GM18511 (cell line): Measurements from ENCODE around the gene R3HDM2.
"Not testable (repeated sequence)": the region's sequence is repeated elsewhere in the genome, so short reads cannot be mapped to it uniquely, and the experiment has no call there.

Experiments
- ATAC-seq: cut with Tn5 transposase; IDR thresholded peaks from one replicate; pipeline ENCODE4 v1.9.1; 2021; ENCODE audit warnings: mild to moderate bottlenecking, moderate library complexity; ENCODE audit not compliant: unreplicated experiment

The R3HDM2 gene

DNA sequence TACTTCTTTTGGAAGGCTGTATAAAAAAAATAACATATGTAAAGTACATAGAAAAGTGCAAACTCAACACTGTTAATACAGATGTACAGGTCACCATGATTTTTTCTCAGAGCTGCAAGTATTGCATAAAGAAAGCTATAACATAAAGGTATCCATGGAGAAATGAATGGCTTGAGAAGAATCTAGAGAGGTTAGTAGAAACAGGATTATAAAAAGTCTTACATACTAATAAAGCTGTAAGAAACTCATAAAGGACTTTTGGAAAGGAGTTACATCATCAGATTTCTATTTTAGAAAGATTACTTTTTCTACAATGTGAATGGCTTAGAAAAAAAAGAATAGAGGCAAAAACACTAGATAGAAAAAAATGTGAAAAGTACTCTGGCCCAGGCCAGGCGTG, 46.4 kb downstream of the R3HDM2 start:
- no peak for ATAC-seq

DNA sequence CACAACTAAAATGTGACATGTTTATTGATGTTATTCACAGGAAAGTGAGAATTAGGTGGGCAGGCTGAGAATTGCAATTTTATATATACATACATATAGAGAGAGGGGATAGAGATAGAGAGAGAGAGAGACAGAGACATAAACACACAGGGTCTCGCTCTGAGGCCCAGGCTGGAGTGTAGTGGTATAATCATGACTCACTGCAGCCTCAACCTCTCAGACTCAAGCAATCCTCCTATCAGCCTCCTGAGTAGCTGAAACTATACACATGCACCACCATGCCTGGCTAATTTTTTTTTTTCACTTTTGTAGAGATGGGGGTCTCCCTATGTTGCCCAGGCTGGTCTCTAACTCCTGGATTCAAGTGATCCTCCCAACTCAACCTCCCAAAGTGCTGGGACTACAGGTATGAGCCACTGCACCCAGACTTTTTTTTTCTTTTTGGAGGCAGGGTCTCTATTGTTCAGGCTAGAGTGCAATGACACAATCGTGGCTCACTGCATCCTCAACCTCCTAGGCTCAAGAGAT, 49.1 kb downstream of the R3HDM2 start:
- ATAC-seq: no peak

DNA sequence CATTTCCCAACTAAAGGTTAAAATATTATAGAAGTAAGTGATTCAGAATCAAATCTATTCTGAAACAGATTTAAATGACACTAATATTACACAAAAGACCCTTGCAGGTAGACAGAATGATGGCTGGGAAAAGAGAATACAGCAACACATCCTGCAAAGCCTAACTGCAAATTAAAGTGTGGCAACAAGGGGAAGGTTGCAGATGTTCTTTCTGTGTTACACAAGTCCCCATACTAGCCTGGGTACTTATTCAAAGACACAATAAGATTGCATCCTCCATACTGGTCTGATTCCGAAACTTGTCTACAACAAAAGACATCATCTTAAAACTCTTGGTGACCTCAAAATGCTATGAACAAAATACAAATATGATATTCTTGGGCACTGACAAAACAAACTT, 50.5 kb downstream of the R3HDM2 start:
- ATAC-seq: no peak

DNA sequence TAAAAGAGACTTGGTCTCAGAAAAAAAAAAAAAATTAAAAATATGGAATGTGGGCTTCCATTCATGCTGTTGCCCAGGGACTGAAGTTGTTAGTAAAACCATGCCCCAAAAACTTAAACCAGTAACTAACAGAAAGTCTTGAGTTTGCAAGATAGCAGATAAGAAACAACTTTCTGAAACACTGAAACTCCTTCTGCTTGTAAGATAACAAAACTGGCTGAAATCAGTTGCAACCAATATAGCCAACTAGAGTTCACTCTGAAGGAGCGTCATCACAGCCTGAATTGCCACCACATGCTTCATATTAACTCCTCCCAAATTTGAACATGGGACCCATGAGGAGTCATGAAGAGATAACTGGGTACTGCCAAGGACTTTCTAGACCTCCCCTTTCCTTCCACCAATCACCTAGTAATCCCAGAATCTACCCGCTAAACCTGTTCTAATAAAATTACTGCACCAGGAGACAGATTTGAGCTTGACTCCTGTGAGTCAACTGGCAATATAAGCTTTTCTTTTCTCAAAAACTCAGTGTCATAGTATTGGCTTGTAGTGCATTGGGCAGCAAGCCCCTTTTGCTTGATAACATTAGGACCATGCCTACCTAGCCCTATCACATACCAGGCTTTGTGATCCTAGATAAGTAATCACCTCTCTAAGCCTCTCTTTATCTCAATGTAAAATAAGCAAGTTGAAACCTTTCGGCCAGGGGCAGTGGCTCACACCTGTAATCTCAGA, 53.6 kb downstream of the R3HDM2 start:
- ATAC-seq: no peak

DNA sequence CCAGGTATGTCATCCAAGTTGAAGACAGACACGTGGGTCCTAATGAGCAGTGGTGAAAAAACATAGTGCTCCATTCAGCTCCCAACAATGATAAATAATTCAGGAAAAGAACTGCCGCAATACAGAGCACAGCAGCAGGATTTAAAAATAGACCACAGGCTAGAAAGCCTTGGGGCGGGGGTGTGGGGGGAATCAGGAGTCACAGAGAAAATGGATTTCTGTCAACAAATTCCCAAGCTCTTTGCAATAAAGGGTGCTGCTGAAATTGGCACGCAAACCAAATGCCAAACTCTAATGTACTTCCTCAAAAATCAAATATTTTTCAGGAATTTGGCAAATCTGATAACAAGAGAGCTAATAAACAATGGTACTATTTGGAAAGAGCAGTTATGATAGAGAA, 58.6 kb downstream of the R3HDM2 start:
- no peak for ATAC-seq

DNA sequence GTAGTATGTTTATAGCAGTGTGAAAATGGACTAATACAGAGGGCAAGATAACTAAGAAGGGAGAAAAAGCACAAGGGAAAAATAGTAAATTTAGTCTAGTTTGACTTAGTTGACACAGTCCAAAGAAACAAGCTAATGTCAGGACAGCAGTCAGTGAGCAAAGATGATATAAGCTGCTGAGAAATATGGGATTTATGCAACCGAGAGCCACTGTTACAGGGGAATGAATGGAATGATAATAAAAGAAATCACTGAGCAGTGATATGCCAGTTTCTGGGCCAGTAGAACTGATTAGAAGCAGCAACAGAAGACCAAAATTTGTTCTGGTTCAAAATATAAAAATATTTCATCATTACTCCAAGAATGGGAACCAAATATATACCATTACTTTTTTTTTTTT, 60.1 kb downstream of the R3HDM2 start:
- no peak for ATAC-seq

DNA sequence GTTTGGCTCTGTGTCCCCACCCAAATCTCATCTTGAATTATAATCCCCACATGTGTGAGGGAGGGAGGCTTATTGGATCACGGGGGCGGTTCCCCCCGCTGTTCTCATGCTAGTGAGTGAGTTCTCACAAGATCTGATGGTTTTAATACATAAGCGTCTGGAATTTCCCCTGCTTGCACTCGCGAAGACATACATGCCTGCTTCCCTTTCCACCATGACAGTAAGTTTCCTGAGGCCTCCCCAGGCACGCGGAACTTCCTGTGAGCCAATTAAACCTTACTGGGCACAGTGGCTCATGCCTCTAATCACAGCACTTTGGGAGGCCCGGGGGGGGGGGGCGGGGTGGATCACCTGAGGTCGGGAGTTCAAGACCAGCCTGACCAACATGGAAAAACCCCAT, 60.8 kb downstream of the R3HDM2 start:
- no peak for ATAC-seq

DNA sequence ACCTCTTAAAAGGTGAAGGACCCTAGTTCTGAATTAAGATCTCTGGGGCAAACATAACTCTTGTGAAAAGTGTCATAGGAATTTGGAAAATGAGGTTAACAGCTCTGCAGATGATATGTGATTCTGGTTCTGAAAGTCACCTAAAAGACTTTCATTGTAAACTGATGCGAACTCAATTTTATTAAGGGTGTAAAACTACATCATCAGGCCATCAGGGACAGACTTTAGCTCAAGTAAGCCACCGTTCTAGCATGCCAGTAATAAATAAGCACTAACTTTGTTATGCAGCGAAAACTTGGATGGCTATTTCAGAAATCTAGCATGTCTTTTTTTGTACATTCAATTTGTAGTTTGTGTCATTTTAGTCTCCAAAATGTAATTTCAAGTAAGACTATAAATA, 61.6 kb downstream of the R3HDM2 start:
- no peak for ATAC-seq

DNA sequence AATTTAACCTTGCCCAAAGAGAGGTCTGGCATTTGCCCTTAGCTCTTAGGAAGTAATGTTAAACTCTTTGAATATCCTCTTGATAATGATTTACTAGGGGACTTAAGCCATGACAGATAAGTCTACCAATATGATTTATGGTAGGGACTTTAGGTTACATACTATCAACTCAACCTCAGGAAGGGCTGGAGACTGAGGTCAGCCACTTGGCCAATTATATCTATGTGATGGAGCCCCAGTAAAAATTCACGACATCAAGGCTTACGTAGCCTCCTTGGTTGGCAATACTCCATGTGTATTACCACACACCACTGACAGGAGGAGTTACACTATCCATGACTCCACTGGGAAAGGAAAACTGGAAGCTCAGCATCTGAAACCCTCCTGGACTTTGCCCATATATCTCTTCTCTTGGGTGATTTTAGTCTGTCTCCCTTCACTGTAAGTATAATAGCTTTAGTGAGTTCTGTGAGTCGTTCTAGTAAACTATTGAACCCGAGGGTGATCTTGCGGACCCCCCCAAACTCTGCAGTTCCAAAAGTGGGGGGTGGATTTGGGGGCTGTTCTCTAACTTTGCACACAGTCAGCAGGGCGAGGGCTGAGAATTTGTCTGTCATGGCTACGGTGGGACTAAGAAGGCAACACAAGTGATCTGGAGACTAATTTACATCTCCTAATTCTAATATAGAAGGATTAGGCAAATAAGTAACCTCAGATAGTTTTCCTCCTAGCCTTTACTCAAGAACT, 62.3 kb downstream of the R3HDM2 start:
- ATAC-seq: no peak

DNA sequence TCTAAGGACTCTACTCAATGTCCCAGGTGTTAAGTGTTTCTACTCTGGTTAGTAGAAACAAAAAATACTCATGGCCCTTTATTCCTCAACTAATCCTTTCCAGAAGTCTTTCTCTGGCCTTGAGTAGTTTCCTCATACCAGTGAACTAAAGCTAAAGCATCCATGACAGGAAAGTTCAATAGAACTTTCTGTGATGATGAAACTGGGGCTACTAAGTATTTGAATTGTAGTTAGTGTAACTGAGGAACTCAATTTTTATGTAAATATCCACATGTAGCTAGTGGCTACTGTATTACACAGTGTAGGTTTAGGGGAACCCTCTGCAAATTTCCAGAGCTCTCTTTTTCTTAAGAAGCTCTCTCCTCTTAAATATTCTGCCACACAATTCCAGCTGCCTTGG, 63.7 kb downstream of the R3HDM2 start:
- no peak for ATAC-seq

DNA sequence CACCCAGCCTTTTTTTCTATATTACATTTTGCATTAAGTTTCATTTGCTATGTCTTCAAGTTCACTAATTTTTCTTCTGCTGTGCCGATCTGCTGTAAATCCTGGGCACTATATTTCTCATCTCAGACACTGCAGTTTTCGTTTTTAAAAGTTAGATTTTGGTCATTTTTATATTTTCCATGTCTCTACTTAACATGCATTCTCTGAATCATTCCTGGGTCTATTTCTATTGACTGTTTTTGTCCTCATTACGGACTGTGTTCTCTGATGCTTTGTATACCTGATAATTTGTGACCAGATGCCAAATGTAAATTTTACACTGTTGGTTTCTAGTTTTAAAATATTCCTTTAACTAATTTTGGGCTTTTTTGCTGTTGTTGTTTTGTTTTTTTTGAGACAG, 64.5 kb downstream of the R3HDM2 start:
- no peak for ATAC-seq

DNA sequence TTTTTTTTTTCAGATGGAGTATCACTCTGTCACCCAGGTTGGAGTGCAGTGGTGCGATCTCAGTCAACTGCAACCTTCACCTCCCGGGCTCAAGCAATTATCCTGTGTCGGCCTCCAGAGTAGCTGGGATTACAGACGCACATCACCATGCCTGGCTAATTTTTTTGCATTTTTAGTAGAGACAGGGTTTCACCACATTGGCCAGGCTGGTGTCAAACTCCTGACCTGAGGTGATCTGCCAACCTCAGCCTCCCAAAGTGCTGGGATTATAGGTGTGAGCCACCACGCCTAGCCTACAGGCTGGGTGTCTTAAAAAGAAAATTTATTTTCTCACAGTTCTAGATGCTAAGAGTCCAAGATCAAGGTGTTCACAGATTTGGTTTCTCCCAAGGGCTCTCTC, 66.7 kb downstream of the R3HDM2 start:
- ATAC-seq: not testable (repeated sequence)

DNA sequence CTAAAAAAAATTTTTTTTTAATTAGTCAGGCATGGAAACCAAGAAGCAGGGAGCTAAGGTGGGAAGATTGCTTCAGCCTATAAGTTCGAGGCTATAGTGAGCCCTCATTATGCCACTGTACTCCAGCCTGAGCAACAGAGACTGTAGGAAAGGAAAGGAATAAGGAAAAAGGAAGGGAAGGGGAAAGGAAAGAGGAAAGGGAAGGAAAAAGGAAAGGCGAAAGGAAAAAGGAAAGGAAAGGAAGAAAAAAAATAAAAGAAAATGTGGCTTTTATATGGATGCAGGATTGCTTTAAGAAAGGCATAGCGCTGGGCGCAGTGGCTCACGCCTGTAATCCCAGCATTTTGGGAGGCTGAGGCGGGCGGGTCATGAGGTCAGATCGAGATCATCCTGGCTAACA, 70.4 kb downstream of the R3HDM2 start:
- ATAC-seq: no peak

DNA sequence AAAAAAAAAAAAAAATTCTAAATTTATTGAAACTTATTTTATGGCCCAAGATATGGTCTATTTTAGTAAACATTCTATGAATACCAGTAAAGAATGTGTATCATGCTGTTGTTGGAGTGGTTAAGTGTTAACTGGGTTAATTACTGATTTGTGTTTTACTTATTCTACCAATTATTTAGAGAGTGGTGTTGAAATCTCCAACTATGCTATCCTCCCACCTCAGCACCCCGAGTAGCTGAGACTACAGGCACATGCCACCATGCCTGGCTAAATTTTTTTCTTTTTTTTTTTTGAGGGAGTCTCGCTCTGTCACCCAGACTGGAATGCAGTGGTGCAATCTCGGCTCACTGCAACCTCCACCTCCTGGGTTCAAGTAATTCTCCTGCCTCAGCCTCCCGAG, 72.2 kb downstream of the R3HDM2 start:
- ATAC-seq: no peak

DNA sequence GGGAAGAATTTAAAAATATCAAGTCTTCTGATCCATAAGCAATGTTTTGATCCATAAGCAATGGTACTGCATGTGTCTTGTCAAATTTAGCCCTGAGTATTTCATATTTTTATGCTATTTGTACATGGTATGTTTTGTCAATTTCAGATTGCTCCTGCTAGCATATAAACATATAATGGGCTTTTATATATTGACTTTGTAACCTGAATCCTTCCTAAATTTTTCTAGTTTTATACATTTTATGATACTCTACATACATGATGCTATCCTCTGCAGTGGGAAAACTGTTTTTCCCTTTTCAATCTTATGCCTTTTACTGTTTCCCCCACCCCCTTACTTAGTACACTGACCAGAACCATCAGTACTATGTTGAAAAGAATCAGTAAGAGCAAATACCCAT, 75.1 kb downstream of the R3HDM2 start:
- ATAC-seq: no peak

DNA sequence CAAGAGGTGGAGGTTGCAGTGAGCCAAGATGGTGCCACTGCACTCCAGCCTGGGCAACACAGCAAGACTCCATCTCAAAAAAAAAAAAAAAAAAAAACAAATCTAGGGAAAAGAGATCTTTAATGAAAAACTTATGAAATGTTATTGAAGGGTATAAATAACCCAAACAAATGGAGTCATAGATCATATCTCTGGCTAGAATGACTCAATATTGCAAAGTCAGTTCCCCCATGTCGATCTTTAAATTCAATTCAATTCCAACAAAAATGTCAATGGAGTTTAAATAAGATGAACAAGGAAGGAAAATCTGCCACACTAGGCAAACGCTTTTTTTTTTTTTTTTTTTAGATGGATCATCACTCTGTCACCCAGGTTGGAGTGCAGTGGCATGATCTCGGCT, 78.7 kb downstream of the R3HDM2 start:
- no peak for ATAC-seq

DNA sequence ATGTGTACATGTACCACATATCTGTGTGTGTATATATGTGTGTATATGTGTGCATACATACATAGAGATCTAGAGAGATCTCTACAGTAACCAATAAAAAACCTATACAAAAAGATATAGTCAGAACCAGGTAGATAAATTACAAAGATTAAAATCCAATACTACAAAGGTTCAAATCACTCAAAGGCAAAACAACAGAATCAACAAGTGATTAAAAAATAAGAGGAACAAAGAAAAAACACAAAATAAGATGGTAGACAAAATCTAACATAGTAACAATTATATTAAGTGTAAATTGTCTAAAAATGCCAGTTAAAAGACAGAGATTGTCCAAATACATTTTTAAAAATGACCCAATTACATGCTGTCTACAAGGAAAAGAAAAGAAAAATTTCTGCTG, 83.6 kb downstream of the R3HDM2 start:
- ATAC-seq: no peak

DNA sequence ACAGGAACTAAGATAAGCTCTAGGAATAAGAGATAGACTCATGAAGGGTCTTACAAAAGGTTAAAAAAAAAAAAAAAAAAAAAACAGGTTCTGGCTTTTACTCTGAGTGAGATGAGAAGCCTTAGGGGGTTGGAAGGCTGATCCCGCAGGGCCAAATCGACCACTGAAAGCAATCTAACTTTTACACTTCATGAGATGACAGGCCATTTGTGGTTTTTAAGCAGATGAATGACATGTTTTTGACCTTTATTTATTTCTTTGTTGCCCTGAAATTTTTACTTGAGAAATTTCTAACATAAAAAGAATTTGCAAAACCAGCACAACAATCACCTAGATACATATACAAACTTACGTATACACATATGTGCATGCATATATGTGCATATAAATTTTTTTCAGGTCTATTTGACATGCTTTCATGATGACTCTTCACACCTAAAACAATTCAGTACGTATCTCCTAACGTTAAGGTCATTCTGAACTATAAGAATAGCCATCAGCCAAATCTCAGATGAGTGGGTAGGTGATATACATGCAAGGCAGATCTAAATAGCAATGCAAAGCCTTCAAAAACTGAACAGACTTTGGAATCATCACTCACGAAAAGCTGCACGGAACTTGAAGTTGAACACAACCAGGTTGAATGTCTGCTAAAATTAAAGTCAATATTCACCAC, 87.0 kb downstream of the R3HDM2 start:
- no peak for ATAC-seq

DNA sequence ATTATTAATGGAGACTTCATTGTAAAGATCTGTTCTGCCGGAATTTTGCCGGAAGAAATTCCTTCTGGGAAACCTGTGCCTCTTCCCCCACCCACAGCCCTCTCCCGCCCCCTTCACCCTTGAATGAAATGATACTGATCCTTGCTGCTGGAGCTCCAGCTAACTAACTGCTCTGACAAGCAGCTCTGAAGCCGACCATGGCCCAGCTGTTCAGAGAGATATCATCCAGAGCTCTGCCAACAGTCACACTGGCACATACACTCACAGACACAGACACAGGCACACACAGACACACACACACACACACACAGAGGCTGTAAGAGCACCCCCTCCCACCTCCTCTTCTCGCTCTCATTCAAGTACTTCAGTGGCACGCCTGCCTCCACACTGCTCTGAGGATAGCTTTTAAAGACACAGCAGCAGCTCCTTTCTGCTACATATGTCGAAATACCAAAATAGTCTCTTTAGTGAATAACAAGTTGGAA, 88.6 kb downstream of the R3HDM2 start:
- ATAC-seq: no peak

DNA sequence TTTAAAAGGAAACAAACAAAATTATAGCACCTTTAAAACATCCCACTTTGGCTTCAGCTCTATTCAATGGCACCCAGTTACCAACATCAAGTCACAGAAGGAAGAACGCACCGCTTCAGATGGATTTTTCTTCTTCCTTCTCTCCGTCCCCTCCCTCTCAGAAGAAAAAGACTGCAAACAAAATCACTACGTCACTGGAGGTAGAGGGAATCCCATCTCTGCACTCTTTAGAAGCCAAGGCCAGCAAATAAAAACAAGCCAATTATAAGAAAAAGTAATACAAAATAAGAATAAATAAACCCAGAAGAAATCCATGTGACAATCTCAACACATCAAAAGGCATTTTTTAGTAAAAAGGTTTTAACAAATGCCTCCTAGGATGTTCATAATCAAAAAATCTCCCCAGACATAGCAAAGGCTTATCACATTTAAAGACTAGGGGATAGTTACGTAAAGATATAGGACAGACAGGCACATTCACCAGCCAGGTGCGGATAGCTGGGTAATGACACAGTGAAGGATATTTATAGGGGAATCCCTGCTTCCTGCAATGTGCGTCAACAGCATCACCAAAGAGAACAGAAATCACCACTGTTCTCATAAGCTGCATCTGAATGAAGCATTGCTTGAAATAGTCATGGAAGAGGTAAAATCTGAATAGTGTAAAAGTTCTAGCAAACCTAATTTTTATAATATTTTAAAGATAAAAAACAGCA, 89.4 kb downstream of the R3HDM2 start:
- ATAC-seq: no peak

DNA sequence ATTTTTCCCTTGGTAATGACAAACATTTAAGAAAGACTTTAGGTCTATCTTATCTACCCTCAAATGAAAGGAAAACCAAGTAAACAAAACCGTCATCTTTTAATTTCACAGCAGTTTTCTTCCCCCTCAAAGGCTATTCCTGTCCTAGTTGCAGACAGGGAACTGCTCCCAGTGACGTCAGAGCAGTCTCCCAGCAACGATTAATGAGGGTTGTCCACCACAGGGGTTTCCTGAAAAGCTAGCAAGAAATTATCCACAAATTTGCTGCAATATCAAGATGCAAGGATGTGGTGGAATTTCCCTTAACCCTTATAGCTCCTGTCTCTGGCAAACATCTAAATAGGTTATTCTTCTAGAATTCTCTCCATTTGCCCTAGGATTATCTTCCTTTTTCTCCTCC, 90.7 kb downstream of the R3HDM2 start:
- ATAC-seq: no peak
